HepG2 (cell line): ENCODE data around the gene KDM3B. TPM values are rescaled to one million over a fixed set of nuclear protein-coding genes. Genes with fewer than 3 reads are reported as not detected.

Source experiments
- ATF4 ChIP-seq, 2 experiments: fragments of 450-650 bp in 1 of 2; sonication (generic) in 1 of 2; formaldehyde crosslinking; IDR thresholded peaks; 2 replicates each; pipeline versions ENCODE4 v1.5.0 to v1.8.0; 2020 to 2022; ENCODE audit warnings: mild to moderate bottlenecking in 1 of 2, missing genetic modification reagents in 1 of 2
- CSRNP1 ChIP-seq: sonication (generic); formaldehyde crosslinking; IDR thresholded peaks from 2 replicates; pipeline ENCODE4 v1.8.1; 2023; ENCODE audit warnings: mild to moderate bottlenecking, missing genetic modification reagents
- EED ChIP-seq: sonication (generic); formaldehyde crosslinking; IDR thresholded peaks from 2 replicates; pipeline ENCODE4 v1.5.0; 2020; ENCODE audit warnings: mild to moderate bottlenecking, missing genetic modification reagents
- FOXJ3 ChIP-seq: sonication (generic); formaldehyde crosslinking; IDR thresholded peaks from 2 replicates; pipeline ENCODE4 v1.4.0; 2020; ENCODE audit warnings: missing genetic modification reagents, mild to moderate bottlenecking, borderline replicate concordance
- MLLT10 ChIP-seq: sonication (generic); formaldehyde crosslinking; IDR thresholded peaks from 2 replicates; pipeline ENCODE4 v1.4.0; 2020; ENCODE audit warnings: missing genetic modification reagents
- SPEN ChIP-seq: sonication (generic); formaldehyde crosslinking; IDR thresholded peaks from 2 replicates; pipeline ENCODE4 v1.5.1; 2020; ENCODE audit warnings: low read depth, mild to moderate bottlenecking, missing genetic modification reagents
- SYNCRIP ChIP-seq: fragments of 200-400 bp; formaldehyde crosslinking; IDR thresholded peaks from 2 replicates; pipeline ENCODE4 v1.6.1; 2018; ENCODE audit warnings: mild to moderate bottlenecking, low read depth, low read length; ENCODE audit not compliant: insufficient read depth
- THRA ChIP-seq: sonication (generic); formaldehyde crosslinking; IDR thresholded peaks from 2 replicates; pipeline ENCODE4 v1.4.0; 2020; ENCODE audit warnings: missing genetic modification reagents, borderline replicate concordance
- ZBTB3 ChIP-seq: sonication (generic); formaldehyde crosslinking; IDR thresholded peaks from 2 replicates; pipeline ENCODE4 v1.4.0; 2020; ENCODE audit warnings: low read depth, mild to moderate bottlenecking, moderate library complexity, missing genetic modification reagents, borderline replicate concordance
- ZBTB38 ChIP-seq: sonication (generic); formaldehyde crosslinking; IDR thresholded peaks from 2 replicates; pipeline ENCODE4 v1.5.1; 2020; ENCODE audit warnings: mild to moderate bottlenecking, missing genetic modification reagents
- ZMAT3 ChIP-seq: sonication (generic); formaldehyde crosslinking; conservative IDR thresholded peaks from 2 replicates; pipeline ENCODE4 v1.7.0; 2021; ENCODE audit warnings: missing genetic modification reagents
- ZNF33A ChIP-seq: sonication (generic); formaldehyde crosslinking; IDR thresholded peaks from 2 replicates; pipeline ENCODE4 v1.5.1; 2020; ENCODE audit warnings: missing genetic modification reagents, mild to moderate bottlenecking, moderate library complexity, borderline replicate concordance
- ZNF34 ChIP-seq: sonication (generic); formaldehyde crosslinking; IDR thresholded peaks from 2 replicates; pipeline ENCODE4 v1.4.0; 2020; ENCODE audit warnings: mild to moderate bottlenecking, missing genetic modification reagents, borderline replicate concordance
- ZNF772 ChIP-seq: sonication (generic); formaldehyde crosslinking; IDR thresholded peaks from 2 replicates; pipeline ENCODE4 v1.5.0; 2020; ENCODE audit warnings: mild to moderate bottlenecking, missing genetic modification reagents
- polyA plus RNA-seq, 8 experiments: library from polyadenylated mRNA; depleted of rRNA in 3 of 8; stranded (reverse) in 7 of 8; unstranded in 1 of 8; fragments of >200 nt; fragmentation: Illumina TruSeq in 4 of 8; extraction: Trizol in 4 of 8; gene quantifications; 2 replicates each; pipeline versions ENCODE4 v1.2.1 to v1.2.3, GENCODE V29; 2011 to 2016; ENCODE audit warnings: low read depth in 4 of 8, missing spikeins in 1 of 8, mixed read lengths in 1 of 8; ENCODE audit not compliant: insufficient read depth in 1 of 8
- total RNA-seq, 5 experiments: library from RNA; depleted of rRNA; stranded (reverse); fragments of >200 nt; fragmentation: Illumina TruSeq; extraction: Trizol; gene quantifications; 2 replicates each; pipeline ENCODE4 v1.2.3, GENCODE V29; 2016; ENCODE audit warnings: low read depth in 1 of 5
- TF ChIP-seq, protein P1 (sequence below): sonication (generic); formaldehyde crosslinking; IDR thresholded peaks from 2 replicates; pipeline ENCODE4 v1.8.1; 2022; ENCODE audit warnings: mild to moderate bottlenecking, missing genetic modification reagents
- TF ChIP-seq, protein P2 (sequence below): sonication (generic); formaldehyde crosslinking; IDR thresholded peaks from 2 replicates; pipeline ENCODE4 v1.8.1; 2023; ENCODE audit warnings: mild to moderate bottlenecking, missing genetic modification reagents, borderline replicate concordance
- TF ChIP-seq, protein P3 (sequence below): sonication (generic); formaldehyde crosslinking; IDR thresholded peaks from 2 replicates; pipeline ENCODE4 v1.4.0; 2020; ENCODE audit warnings: mild to moderate bottlenecking, missing genetic modification reagents

KDM3B gene
- total and polyA plus RNA-seq, 2 of the 13 experiments (the other 11 are each of a cell fraction or from before 2014, with no cell fraction given), result 19.7 to 34.3 TPM

DNA sequence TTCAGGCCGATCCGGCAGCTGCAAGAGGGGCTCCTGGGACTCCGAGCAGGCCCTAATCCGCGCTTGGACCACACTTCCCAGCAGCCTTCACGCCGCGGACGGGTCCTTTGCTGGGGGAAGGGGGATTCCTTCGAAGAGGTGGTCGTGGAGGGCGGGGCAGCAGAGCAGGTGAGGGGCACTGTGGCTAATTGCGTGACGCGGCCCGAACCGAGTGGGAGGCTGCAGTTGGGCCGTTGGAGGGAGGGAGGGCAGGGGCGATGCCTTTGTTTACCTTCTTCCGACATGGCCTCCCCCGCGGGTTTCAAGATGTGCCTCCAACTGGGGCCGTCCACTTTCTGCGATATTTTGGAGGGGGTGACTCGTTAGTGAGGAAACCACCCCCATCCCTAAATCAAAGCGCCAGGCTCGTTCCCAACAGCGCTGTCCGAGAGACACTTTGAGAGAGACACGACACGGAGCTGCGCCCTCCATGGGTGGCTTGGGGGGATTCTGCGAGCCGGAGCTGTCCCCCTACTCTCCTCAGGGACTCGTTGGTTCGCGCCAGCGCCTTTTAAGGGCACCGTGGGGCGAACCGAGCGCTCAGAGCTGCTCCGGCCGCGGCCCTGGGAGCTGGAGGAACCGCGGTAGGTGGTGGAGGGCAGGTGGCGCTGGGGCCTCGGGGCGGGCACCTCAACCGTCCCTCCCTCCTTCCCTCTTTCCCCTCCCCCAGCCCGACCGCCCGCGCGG lies 14.6 kb upstream of the KDM3B start, which contains the start of gene FAM53C (continued):
- TF ChIP-seq, protein P1, sequence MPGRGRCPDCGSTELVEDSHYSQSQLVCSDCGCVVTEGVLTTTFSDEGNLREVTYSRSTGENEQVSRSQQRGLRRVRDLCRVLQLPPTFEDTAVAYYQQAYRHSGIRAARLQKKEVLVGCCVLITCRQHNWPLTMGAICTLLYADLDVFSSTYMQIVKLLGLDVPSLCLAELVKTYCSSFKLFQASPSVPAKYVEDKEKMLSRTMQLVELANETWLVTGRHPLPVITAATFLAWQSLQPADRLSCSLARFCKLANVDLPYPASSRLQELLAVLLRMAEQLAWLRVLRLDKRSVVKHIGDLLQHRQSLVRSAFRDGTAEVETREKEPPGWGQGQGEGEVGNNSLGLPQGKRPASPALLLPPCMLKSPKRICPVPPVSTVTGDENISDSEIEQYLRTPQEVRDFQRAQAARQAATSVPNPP (CRISPR knock-in tag), result peak; percentile 57; the same call in 1 of the 2 replicates
- TF ChIP-seq ZMAT3 (CRISPR knock-in tag) (peak; percentile 6; the same call in 1 of the 2 replicates), ZNF34 (CRISPR knock-in tag) (peak; percentile 76; the same call in 1 of the 2 replicates), SPEN (peak; percentile 56; the same call in 1 of the 2 replicates), ZNF772 (CRISPR knock-in tag) (peak; percentile 67; the same call in 1 of the 2 replicates), THRA (CRISPR knock-in tag) (peak; percentile 83), ZNF33A (CRISPR knock-in tag) (0 out of 2 replicates have a peak, but pooled peaks have one; percentile 29), SYNCRIP (no peak), ZBTB38 (CRISPR knock-in tag) (peak; percentile 67), MLLT10 (CRISPR knock-in tag) (no peak), ZBTB3 (0 out of 2 replicates have a peak, but pooled peaks have one; percentile 34), FOXJ3 (0 out of 2 replicates have a peak, but pooled peaks have one; percentile 22), CSRNP1 (CRISPR knock-in tag) (peak; percentile 92), ATF4 (CRISPR knock-in tag; IDR thresholded peaks at IDR 0.05) (peak in 1 of 2 experiments; percentile 78; a peak in 2 of 4 replicates), EED (peak; percentile 74; the same call in 1 of the 2 replicates)
- TF ChIP-seq, protein P2, sequence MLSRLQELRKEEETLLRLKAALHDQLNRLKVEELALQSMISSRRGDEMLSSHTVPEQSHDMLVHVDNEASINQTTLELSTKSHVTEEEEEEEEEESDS (CRISPR knock-in tag), result peak; percentile 88; the same call in 1 of the 2 replicates
- TF ChIP-seq, protein P3, sequence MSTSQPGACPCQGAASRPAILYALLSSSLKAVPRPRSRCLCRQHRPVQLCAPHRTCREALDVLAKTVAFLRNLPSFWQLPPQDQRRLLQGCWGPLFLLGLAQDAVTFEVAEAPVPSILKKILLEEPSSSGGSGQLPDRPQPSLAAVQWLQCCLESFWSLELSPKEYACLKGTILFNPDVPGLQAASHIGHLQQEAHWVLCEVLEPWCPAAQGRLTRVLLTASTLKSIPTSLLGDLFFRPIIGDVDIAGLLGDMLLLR, result peak; percentile 77
